Medulla oblongata (tissue), 1 donor: ENCODE results near the gene CES2.

Experiments
- DNase-seq: peaks from one replicate; pipeline ENCODE4 v3.0.0-alpha.2; 2015; ENCODE audit errors: extremely low spot score

Gene CES2

GRCh38 chr16:66902648-66903543 lies 32.4 kb upstream of the CES2 start:
- no peak for DNase-seq

DNA sequence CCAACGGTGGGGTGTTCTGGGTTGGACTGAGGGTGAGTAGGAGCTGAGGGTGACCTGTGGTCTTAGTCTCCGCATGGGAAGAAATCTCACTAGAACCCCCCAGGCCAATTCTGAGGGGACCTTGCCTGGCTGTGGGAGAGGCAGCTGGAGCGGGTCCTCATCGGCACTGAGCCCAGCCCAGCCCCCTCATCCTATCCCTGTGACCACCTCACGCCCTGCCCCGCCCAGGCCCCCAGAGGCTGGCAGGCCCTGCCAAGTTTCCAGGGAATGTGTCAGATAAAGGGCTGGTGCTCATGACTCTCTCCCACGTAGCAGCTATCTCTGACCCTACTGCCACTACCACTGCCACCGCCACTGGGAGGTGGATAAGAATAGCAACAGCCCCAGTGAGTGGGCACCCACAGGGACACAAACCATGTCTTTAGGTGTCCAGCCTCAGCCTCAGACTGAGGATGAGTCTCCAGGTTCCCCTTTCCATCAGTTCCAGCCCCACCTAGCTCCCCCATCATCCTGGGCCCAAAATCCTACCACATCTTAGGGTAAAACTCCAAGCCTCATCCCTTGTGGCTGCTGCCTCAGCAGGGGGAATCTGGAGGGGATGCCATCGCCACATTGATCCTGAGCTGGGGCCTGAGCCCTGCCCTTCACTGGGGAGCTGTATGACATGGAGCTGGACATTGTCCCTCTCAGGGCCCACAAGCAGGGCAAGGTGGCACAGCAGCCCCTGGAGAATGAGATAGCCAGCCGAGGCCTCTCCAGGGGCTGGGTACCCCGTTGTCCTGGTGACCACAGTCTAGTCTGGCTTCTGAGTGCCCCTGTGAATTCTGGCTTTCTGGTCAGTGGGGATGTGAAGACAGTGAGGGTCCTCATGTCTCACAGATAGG lies 31.5 kb upstream of the CES2 start:
- no peak for DNase-seq

GRCh38 chr16:66904428-66904845 lies 30.9 kb upstream of the CES2 start:
- DNase-seq, result no peak

GRCh38 chr16:66904846-66905632 lies 30.3 kb upstream of the CES2 start:
- no peak for DNase-seq

- DNase-seq, result no peak
Measured at GRCh38 chr16:66905633-66906539, 29.4 kb upstream of the CES2 start.

GRCh38 chr16:66906916-66907836 lies 28.1 kb upstream of the CES2 start:
- no peak for DNase-seq

DNA sequence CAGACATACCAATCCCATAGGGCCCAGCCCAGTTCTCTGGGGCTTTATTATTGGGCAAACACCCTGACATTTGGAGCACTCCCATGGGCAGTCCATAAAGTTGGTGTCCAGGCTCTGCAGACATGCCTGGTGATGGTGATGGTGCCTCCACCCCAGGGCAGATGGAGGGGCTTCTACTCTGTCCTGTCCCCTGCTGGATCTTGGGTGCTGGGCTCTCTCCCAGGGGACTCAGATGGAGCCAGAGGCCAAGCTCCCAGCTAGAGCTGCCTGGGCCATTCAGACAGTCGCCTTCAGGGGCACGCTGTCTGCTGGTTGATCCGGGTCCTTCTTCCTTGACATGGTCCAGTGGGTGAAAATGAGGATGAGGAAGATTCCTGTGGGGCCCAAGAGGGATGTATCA lies 27.2 kb upstream of the CES2 start:
- DNase-seq, result no peak

- DNase-seq, result no peak
Measured at GRCh38 chr16:66908762-66909559, 26.4 kb upstream of the CES2 start.

GRCh38 chr16:66910175-66910940 lies 25.0 kb upstream of the CES2 start:
- no peak for DNase-seq

DNA sequence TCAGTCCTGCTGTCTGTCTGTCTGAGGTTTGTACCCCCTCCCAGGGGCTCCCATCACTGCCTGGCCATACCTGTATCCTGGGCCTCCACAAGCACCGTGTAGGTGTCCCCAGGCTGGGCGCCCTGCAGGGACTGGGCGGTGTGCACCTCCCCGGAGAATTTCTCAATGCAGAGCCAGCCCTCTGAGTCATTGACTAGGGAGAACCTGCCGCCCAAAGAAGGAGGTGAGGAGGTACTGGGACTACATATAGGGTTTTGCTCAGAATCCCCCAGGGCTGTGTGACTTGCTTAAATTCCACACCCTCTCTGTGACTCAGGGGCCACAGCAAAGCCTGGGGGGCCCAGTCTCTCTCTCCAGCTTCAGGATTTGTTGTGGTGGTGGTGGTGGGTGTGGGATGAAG lies 24.2 kb upstream of the CES2 start:
- no peak for DNase-seq

DNA sequence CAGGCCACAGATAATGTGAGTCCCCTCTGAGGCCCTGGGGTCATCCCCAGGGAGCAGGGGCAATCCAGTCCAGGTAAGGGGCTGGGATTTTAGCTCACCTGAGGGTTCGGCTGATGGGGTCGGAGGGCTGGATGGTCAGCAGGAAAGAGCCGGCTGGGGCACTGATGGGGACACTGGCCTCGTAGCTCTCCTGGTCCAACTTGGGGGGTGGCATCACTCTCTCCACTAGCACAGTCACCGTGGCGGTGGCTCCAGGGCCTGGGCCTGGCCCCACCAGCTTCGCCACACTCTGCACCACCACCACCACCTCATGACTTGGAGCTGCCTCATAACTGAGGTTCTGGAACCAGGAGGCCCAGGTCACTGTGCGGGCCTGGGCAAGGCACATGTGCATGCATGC lies 23.5 kb upstream of the CES2 start:
- no peak for DNase-seq

GRCh38 chr16:66913081-66913480 lies 22.2 kb upstream of the CES2 start:
- DNase-seq, result no peak

GRCh38 chr16:66913711-66914110 lies 21.6 kb upstream of the CES2 start:
- no peak for DNase-seq

DNA sequence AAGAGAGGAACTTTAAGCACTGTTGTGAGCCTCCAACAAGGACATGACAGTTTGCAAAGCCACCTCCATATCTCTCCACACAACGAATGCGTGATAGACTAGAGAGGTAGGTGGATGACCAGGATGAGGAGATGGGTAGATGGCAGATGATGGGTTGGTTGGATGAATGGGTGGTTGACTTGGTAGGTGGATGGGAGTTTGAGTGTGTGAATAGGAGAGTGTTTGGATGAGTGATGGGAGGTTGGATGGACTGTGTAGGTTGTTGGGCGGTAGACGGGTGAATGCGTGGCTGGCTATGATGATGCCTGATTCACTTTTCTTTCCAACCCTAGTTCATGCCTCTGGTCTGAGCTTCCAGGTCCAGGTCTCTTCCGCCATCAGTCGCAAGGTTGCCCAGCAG lies 20.8 kb upstream of the CES2 start:
- DNase-seq, result no peak

DNA sequence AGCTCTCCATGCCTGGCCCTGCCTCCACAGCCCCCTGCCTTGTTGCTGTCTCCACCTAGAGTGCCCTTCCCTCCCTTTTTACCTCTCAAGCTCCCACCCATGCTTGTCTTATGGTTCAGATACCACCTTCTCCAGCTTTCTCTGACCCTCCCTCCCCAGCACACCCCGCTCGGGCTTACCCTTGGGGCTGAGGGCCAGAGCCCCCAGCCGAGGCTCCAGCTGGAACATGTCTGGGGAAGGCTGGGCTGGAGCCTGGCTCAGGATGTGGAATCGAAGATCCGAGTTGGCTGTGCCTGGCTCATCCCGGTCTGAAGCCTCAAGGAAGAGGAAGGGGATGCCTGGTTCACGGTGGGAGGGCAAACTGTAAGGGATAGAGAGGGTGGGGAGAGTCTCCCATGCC lies 20.3 kb upstream of the CES2 start:
- no peak for DNase-seq

DNA sequence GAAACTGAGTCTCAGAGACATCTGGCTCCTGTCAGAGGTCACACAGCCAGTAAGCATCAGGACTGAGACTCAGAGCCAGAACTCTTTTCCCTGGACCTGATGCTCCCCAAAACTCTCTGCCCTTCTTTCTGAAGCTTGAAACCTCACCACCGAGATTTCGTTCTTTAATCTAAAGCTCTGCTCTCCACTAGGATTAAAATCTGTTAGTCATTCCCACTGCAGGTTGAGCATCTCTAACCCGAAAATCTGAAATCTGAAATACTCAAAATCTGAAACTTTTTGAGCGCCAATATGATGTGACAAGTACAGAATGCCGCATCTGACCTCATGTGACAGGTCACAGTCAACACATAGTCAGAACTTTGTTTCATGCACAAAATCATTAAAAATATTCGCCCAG lies 18.8 kb upstream of the CES2 start:
- no peak for DNase-seq

DNA sequence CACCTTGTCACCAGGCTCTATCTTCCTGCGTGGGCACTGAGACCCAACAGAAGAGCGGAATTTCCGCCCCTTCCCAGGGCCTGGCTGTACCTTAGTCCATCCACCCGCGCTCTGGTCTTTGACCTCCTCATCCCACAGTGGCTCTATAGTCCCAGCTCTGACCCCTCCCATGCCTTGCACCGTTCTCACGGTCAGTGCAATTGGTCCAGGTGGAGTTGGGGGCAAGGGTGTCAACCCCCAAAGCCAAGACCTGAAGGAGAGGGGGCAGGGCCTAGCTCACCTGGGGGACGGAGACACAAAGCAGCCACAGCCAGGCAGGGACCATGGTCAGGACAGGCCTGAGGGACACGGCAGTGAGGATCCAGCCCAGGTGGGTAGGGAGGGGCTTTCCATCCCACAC lies 17.6 kb upstream of the CES2 start:
- no peak for DNase-seq

GRCh38 chr16:66918355-66918754 lies 17.0 kb upstream of the CES2 start:
- DNase-seq, result no peak
